PC-9 (cell line): Measurements from ENCODE around the gene FAH. TPM values are rescaled to one million over a fixed set of nuclear protein-coding genes. Genes with fewer than 3 reads are reported as not detected.

Source experiments
- BruUV-seq: library from RNA; stranded (reverse); fragments of 400-500 nt; replicated peaks from 2 replicates; lab custom pipeline; 2021; lab: Mats Ljungman, UMichigan
- CTCF ChIA-PET: fragments of 300-600 bp; sonication (Branson Sonifier 250); formaldehyde crosslinking; loops from one replicate; lab custom pipeline; 2022; ENCODE audit warnings: antibody characterized with exemption; lab: Charles Lee
- POLR2A ChIA-PET: fragments of 300-600 bp; sonication (Branson Sonifier 250); formaldehyde crosslinking; loops from one replicate; lab custom pipeline; 2022; ENCODE audit warnings: antibody characterized with exemption; ENCODE audit not compliant: unreplicated experiment; lab: Charles Lee
- DNase-seq, 2 experiments: peaks; one replicate each; pipeline versions ENCODE4 v3.0.0 to v3.0.0-alpha.2; 2015 to 2022; ENCODE audit warnings: mixed read lengths in 1 of 2
- H2AFZ ChIP-seq: fragments of 200-600 bp; sonication (generic); 2 replicates; pipeline ENCODE4 v1.8.1; 2017; ENCODE audit warnings: antibody characterized with exemption
- H3F3A ChIP-seq: fragments of 200-600 bp; sonication (generic); 2 replicates; pipeline ENCODE4 v1.8.1; 2017; ENCODE audit warnings: antibody characterized with exemption, mild to moderate bottlenecking, low read depth; ENCODE audit not compliant: insufficient read depth
- H3K27ac ChIP-seq: fragments of 200-600 bp; sonication (generic); 2 replicates; pipeline ENCODE4 v1.6.1; 2016; ENCODE audit warnings: mixed run types
- H3K27me3 ChIP-seq: fragments of 200-600 bp; sonication (generic); 2 replicates; pipeline ENCODE4 v1.6.1; 2016; ENCODE audit warnings: low read depth, mixed run types; ENCODE audit not compliant: insufficient read depth
- H3K36me3 ChIP-seq: fragments of 200-600 bp; sonication (generic); 2 replicates; pipeline ENCODE4 v1.6.1; 2016; ENCODE audit warnings: low read depth, mixed run types
- H3K4me1 ChIP-seq: fragments of 200-600 bp; sonication (generic); replicated peaks from 2 replicates; pipeline ENCODE4 v1.6.1; 2016; ENCODE audit warnings: mixed run types; ENCODE audit not compliant: insufficient read depth
- H3K4me2 ChIP-seq: fragments of 200-600 bp; sonication (generic); 2 replicates; pipeline ENCODE4 v1.6.1; 2017; ENCODE audit warnings: mixed run types
- H3K4me3 ChIP-seq: fragments of 200-600 bp; sonication (generic); 2 replicates; pipeline ENCODE4 v1.6.1; 2016; ENCODE audit warnings: mixed run types
- H3K79me2 ChIP-seq: fragments of 200-600 bp; sonication (generic); 2 replicates; pipeline ENCODE4 v1.6.1; 2017; ENCODE audit warnings: low read depth, mixed run types
- H3K9me2 ChIP-seq: fragments of 200-600 bp; sonication (generic); 2 replicates; pipeline ENCODE4 v1.8.1; 2017; ENCODE audit warnings: mild to moderate bottlenecking; ENCODE audit not compliant: insufficient read depth
- H3K9me3 ChIP-seq: fragments of 200-600 bp; sonication (generic); 2 replicates; pipeline ENCODE4 v1.8.1; 2016; ENCODE audit warnings: low read depth; ENCODE audit not compliant: insufficient read depth
- H4K20me1 ChIP-seq: fragments of 200-600 bp; sonication (generic); 2 replicates; pipeline ENCODE4 v1.8.1; 2017; ENCODE audit not compliant: insufficient read depth
- CTCF ChIP-seq: fragments of 200-600 bp; sonication (generic); conservative IDR thresholded peaks from 2 replicates; pipeline ENCODE4 v1.6.1; 2017; ENCODE audit warnings: mixed run types, antibody characterized with exemption, mild to moderate bottlenecking, moderate library complexity
- EZH2 ChIP-seq: fragments of 200-600 bp; sonication (generic); IDR thresholded peaks from 2 replicates; pipeline ENCODE4 v1.8.0; 2017; ENCODE audit warnings: antibody characterized with exemption, low read depth
- intact Hi-C: fragments of 100-400 bp; cut with micrococcal nuclease; formaldehyde crosslinking; loops from one replicate; pipeline ENCODE4 v1.10.0; 2022; ENCODE audit not compliant: unreplicated experiment
- total RNA-seq: library from RNA; stranded (reverse); gene quantifications from 2 replicates; pipeline ENCODE4 v1.2.3, GENCODE V29; 2021

FAH gene
- total RNA-seq, 1 experiment from 2014 or later = 75.5 TPM

GRCh38 chr15:80163217-80163616 is 10.4 kb downstream of the FAH start:
- ChIA-PET POLR2A (no interaction called here), CTCF (no interaction called here)
- H3K4me1 ChIP-seq = peaks cover 25% of the 10 kb centered on the region
- H3K36me3 ChIP-seq = peaks cover 32% of the 10 kb centered on the region
- intact Hi-C loops = no loop called here
- H3K4me2 ChIP-seq = no peak overlapping the region
- H2AFZ ChIP-seq = no peak overlapping the region
- H3K4me3 ChIP-seq = no peak overlapping the region
- no peak overlapping the region for H3K27ac ChIP-seq
- no peaks in the 10 kb centered on the region for H4K20me1 ChIP-seq
- DNase-seq = no peak
- no peaks in the 10 kb centered on the region for H3K9me2 ChIP-seq
- H3K79me2 ChIP-seq = no peaks in the 10 kb centered on the region
- no peaks in the 10 kb centered on the region for H3K27me3 ChIP-seq
- no TSS peak for BruUV-seq
- TF ChIP-seq EZH2 = no peak
- no peak for TF ChIP-seq CTCF
- H3F3A ChIP-seq = peaks cover 17% of the 10 kb centered on the region
- H3K9me3 ChIP-seq = no peaks in the 10 kb centered on the region

GRCh38 chr15:80163897-80164296 is 11.1 kb downstream of the FAH start:
- Histone ChIP-seq H4K20me1 (no peaks in the 10 kb centered on the region), H3K4me3 (no peak overlapping the region), H3K27ac (no peak overlapping the region), H3K4me1 (peaks cover 25% of the 10 kb centered on the region), H3K79me2 (no peaks in the 10 kb centered on the region), H3F3A (peaks cover 17% of the 10 kb centered on the region), H2AFZ (no peak overlapping the region), H3K36me3 (peaks cover 27% of the 10 kb centered on the region), H3K9me3 (no peaks in the 10 kb centered on the region), H3K4me2 (no peak overlapping the region), H3K27me3 (no peaks in the 10 kb centered on the region), H3K9me2 (no peaks in the 10 kb centered on the region)
- BruUV-seq = no TSS peak
- TF ChIP-seq CTCF (no peak), EZH2 (no peak)
- ChIA-PET POLR2A (no interaction called here), CTCF (no interaction called here)
- intact Hi-C loops = no loop called here
- no peak for DNase-seq

- H2AFZ ChIP-seq = no peak overlapping the region
Observed at GRCh38 chr15:80167936-80168335, 15.1 kb downstream of the FAH start.

More at GRCh38 chr15:80167936-80168335, 15.1 kb downstream of the FAH start:
- Histone ChIP-seq H3K27ac (no peak overlapping the region), H3K27me3 (no peaks in the 10 kb centered on the region), H3K36me3 (peaks cover 19% of the 10 kb centered on the region; the same call in 1 of the 2 replicates), H3K4me1 (peaks cover 4% of the 10 kb centered on the region; the same call in 1 of the 2 replicates), H3K9me3 (no peaks in the 10 kb centered on the region), H4K20me1 (no peaks in the 10 kb centered on the region), H3K4me3 (no peak overlapping the region), H3K79me2 (no peaks in the 10 kb centered on the region), H3K9me2 (no peaks in the 10 kb centered on the region), H3K4me2 (no peak overlapping the region), H3F3A (peaks cover 7% of the 10 kb centered on the region; the same call in 1 of the 2 replicates)
- no peak for DNase-seq
- TF ChIP-seq EZH2 (no peak), CTCF (no peak)
- POLR2A ChIA-PET = interaction anchor here (0.7 kb wide), 1 partner anchor 107 kb away, joined by 4 read pairs; no protein-coding TSS in a partner anchor
- BruUV-seq = no TSS peak
- intact Hi-C loops = no loop called here
- CTCF ChIA-PET = interaction anchor here (0.5 kb wide), 1 partner anchor 827 kb away, joined by 8 read pairs; no protein-coding TSS in a partner anchor
